B cell (primary cell): ENCODE results near the gene ST6GALNAC3. TPM values are rescaled to one million over a fixed set of nuclear protein-coding genes. Genes with fewer than 3 reads are reported as not detected.

Experiments
- ATAC-seq: fragments of 200-7000 bp; cut with Tn5 transposase; one replicate; pipeline ENCODE4 v1.10.0; 2021; ENCODE audit warnings: low read depth, mild to moderate bottlenecking, moderate number of reproducible peaks, moderate library complexity
- CTCF ChIA-PET: fragments of 350-600 bp; sonication (Branson Sonifier 250); formaldehyde crosslinking; loops from one replicate; lab custom pipeline; 2021; ENCODE audit warnings: antibody characterized with exemption, inconsistent platforms; lab: Charles Lee
- POLR2A ChIA-PET: fragments of 350-600 bp; sonication (Branson Sonifier 250); formaldehyde crosslinking; loops from one replicate; lab custom pipeline; 2021; ENCODE audit warnings: antibody characterized with exemption; lab: Charles Lee
- DNase-seq: peaks from one replicate; pipeline ENCODE4 v3.0.0; 2013
- H2AFZ ChIP-seq: 2 replicates; pipeline ENCODE4 v1.6.1; 2012; ENCODE audit warnings: mild to moderate bottlenecking, low read depth, low read length; ENCODE audit not compliant: insufficient read depth, poor library complexity, severe bottlenecking
- H3K27ac ChIP-seq, 2 donors: 1 replicate in 1 of 2; 2 replicates in 1 of 2; pipeline ENCODE4 v1.5.1; 2012 to 2013; ENCODE audit warnings: low read length in 2 of 2, mild to moderate bottlenecking in 2 of 2, moderate library complexity in 1 of 2
- H3K27me3 ChIP-seq, 4 experiments: fragments of 200-600 bp in 1 of 4; sonication (generic) in 1 of 4; replicated peaks in 1 of 4; 1 replicate in 2 of 4; 2 replicates in 2 of 4; pipeline versions ENCODE4 v1.6.1 to v1.7.0; 2013 to 2016; ENCODE audit warnings: low read length in 3 of 4, mild to moderate bottlenecking in 2 of 4, mixed read lengths in 1 of 4, moderate library complexity in 1 of 4; ENCODE audit not compliant: insufficient read depth in 4 of 4, control insufficient read depth in 3 of 4; ENCODE audit errors: control extremely low read depth in 1 of 4
- H3K36me3 ChIP-seq, 2 experiments: replicated peaks in 1 of 2; 1 replicate in 1 of 2; 2 replicates in 1 of 2; pipeline versions ENCODE4 v1.6.1 to v1.7.1; 2013; ENCODE audit warnings: low read length in 1 of 2; ENCODE audit not compliant: insufficient read depth in 2 of 2, control insufficient read depth in 1 of 2; ENCODE audit errors: control extremely low read depth in 1 of 2, extremely low read depth in 1 of 2
- H3K4me1 ChIP-seq, 2 donors: fragments of 200-600 bp in 1 of 2; sonication (generic) in 1 of 2; 1 replicate in 1 of 2; 2 replicates in 1 of 2; pipeline versions ENCODE4 v1.5.1 to v1.6.1; 2013 to 2017; ENCODE audit warnings: low read length in 2 of 2; ENCODE audit not compliant: control insufficient read depth in 2 of 2, insufficient read depth in 2 of 2
- H3K4me2 ChIP-seq: replicated peaks from 2 replicates; pipeline ENCODE3; 2012; ENCODE audit warnings: mild to moderate bottlenecking, low read depth, low read length; ENCODE audit not compliant: poor library complexity, severe bottlenecking
- H3K4me3 ChIP-seq, 5 experiments: fragments of 200-600 bp in 1 of 5; sonication (generic) in 1 of 5; 1 replicate in 3 of 5; 2 replicates in 2 of 5; pipeline versions ENCODE4 v1.5.1 to v1.7.0; 2011 to 2016; ENCODE audit warnings: low read length in 4 of 5, mild to moderate bottlenecking in 4 of 5, low read depth in 2 of 5, control low read depth in 1 of 5, moderate library complexity in 1 of 5; ENCODE audit not compliant: insufficient read depth in 1 of 5; ENCODE audit errors: control extremely low read depth in 1 of 5, extremely low read depth in 1 of 5
- H3K79me2 ChIP-seq: fragments of 200-600 bp; sonication (generic); one replicate; pipeline ENCODE4 v1.6.0; 2016; ENCODE audit warnings: low read length; ENCODE audit not compliant: control insufficient read depth, insufficient read depth
- H3K9ac ChIP-seq: fragments of 200-600 bp; sonication (generic); 2 replicates; pipeline ENCODE4 v1.6.1; 2017; ENCODE audit warnings: mild to moderate bottlenecking, low read length, moderate library complexity
- H3K9me3 ChIP-seq, 3 donors: one replicate each; pipeline versions ENCODE4 v1.6.1 to v1.7.1; 2013; ENCODE audit warnings: low read length in 2 of 3; ENCODE audit not compliant: control insufficient read depth in 2 of 3, insufficient read depth in 1 of 3; ENCODE audit errors: control extremely low read depth in 1 of 3
- H4K20me1 ChIP-seq: 2 replicates; pipeline ENCODE4 v1.6.0; 2012; ENCODE audit warnings: mild to moderate bottlenecking, low read length; ENCODE audit not compliant: insufficient read depth, control insufficient read depth, poor library complexity, severe bottlenecking
- H3K27ac Mint-ChIP-seq: one replicate; pipeline ENCODE4 v1.8.0; 2021; ENCODE audit warnings: mixed read lengths
- H3K27me3 Mint-ChIP-seq: one replicate; pipeline ENCODE4 v1.8.0; 2021; ENCODE audit warnings: mixed read lengths
- H3K4me1 Mint-ChIP-seq: one replicate; pipeline ENCODE4 v1.8.0; 2021; ENCODE audit warnings: mixed read lengths
- H3K4me3 Mint-ChIP-seq: one replicate; pipeline ENCODE4 v1.8.0; 2021; ENCODE audit warnings: mixed read lengths
- H3K9me3 Mint-ChIP-seq: one replicate; pipeline ENCODE4 v1.8.0; 2022; ENCODE audit warnings: mixed read lengths; ENCODE audit not compliant: insufficient read depth
- EZH2 ChIP-seq: IDR thresholded peaks from 2 replicates; pipeline ENCODE4 v1.6.1; 2012; ENCODE audit warnings: borderline replicate concordance, low read depth, mild to moderate bottlenecking, moderate library complexity, low read length; ENCODE audit not compliant: insufficient read depth, poor library complexity, severe bottlenecking
- WGBS: methylation state at CpG from one replicate; pipeline ENCODE4 v1.1.5; 2013; ENCODE audit warnings: missing lambda C conversion rate; ENCODE audit not compliant: insufficient coverage; 5-methylcytosine and 5-hydroxymethylcytosine counted together
- intact Hi-C: fragments of 100-400 bp; cut with micrococcal nuclease; formaldehyde crosslinking; loops from one replicate; pipeline ENCODE4 v1.10.0; 2022
- polyA plus RNA-seq: library from polyadenylated mRNA; depleted of rRNA; stranded (reverse); fragments of >200 nt; gene quantifications from 2 replicates; pipeline ENCODE4 v1.2.3, GENCODE V29; 2012
- total RNA-seq, 2 donors: library from RNA; stranded (reverse); fragments of 120-200 nt in 1 of 2; gene quantifications; 1 replicate in 1 of 2; 2 replicates in 1 of 2; pipeline versions ENCODE4 v1.2.3 to v1.2.4, GENCODE V29; 2013 to 2022
- TF ChIP-seq, protein P1 (sequence below): fragments of 200-600 bp; IDR thresholded peaks from one replicate; pipeline ENCODE4 v1.8.0; 2022; ENCODE audit warnings: antibody characterized with exemption, mild to moderate bottlenecking

ST6GALNAC3 gene
- total and polyA plus RNA-seq, 2 donors (not counting 1 experiment from before 2014, with no cell fraction given) = 3.0 to 17.3 TPM

DNA sequence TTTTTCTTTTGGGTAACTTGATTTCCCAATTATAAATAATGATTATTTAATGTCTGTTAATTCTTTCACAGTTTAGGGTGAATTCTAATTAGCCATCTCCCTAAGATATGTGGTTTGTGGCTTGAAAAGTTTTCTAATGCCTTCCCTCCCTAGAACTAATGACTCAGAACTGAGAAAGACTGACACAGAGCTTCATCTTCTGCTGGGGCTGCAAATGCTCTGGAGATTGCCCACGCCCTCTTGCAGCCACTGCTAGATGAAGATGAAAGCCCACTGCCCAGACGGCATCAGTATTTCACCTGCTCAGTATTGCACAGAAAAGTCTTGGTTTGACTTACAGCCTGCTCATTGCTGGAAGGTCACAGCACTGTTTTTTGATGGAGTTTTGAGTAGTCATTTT, 101.5 kb downstream of the ST6GALNAC3 start:
- Mint-ChIP-seq H3K9me3 (peaks cover 4% of the 10 kb centered on the region), H3K4me3 (no peak overlapping the region), H3K27me3 (no peaks in the 10 kb centered on the region), H3K4me1 (peaks cover 18% of the 10 kb centered on the region), H3K27ac (no peak overlapping the region)
- no peak overlapping the region for H3K4me3 ChIP-seq
- WGBS = 73% methylated on average over 2 of the region's 2 CpGs
- no peaks in the 10 kb centered on the region for H3K27me3 ChIP-seq
- no peak overlapping the region for H3K9ac ChIP-seq
- POLR2A ChIA-PET = no interaction called here
- intact Hi-C loops = no loop called here
- H2AFZ ChIP-seq = no peak overlapping the region
- no peaks in the 10 kb centered on the region for H4K20me1 ChIP-seq
- CTCF ChIA-PET = no interaction called here
- H3K9me3 ChIP-seq = peaks cover 0 to 1% (median 0%) of the 10 kb centered on the region in 3 donors
- no peaks in the 10 kb centered on the region for H3K79me2 ChIP-seq
- no peak overlapping the region for H3K27ac ChIP-seq
- H3K4me2 ChIP-seq = no peak overlapping the region
- no peak for TF ChIP-seq EZH2
- TF ChIP-seq, protein P1, sequence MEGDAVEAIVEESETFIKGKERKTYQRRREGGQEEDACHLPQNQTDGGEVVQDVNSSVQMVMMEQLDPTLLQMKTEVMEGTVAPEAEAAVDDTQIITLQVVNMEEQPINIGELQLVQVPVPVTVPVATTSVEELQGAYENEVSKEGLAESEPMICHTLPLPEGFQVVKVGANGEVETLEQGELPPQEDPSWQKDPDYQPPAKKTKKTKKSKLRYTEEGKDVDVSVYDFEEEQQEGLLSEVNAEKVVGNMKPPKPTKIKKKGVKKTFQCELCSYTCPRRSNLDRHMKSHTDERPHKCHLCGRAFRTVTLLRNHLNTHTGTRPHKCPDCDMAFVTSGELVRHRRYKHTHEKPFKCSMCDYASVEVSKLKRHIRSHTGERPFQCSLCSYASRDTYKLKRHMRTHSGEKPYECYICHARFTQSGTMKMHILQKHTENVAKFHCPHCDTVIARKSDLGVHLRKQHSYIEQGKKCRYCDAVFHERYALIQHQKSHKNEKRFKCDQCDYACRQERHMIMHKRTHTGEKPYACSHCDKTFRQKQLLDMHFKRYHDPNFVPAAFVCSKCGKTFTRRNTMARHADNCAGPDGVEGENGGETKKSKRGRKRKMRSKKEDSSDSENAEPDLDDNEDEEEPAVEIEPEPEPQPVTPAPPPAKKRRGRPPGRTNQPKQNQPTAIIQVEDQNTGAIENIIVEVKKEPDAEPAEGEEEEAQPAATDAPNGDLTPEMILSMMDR = no peak
- no peak for DNase-seq
- peaks cover 0 to 6% of the 10 kb centered on the region in 2 donors for H3K4me1 ChIP-seq
- H3K36me3 ChIP-seq = no peaks in the 10 kb centered on the region
- ATAC-seq = no peak

DNA sequence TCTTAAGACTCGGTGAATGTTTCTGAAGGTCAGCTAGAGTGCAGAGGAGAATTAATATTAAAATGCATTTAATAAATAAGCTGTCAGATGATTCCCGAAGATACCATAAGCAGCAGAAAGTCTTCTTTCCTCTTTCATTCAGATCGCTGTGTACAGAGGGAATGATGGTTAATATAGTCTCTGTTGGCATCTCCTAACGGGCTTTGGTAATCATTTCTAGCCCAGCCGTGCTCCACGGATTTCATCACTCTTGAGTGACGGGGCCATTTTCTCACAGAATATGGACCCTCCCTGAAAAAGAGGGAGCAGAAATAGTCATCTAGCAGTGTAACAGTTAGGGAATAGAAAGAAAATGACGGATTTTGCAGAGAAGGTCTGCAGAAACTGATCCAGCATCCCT, 103.1 kb downstream of the ST6GALNAC3 start:
- 90% methylated on average over 5 of the region's 8 CpGs for WGBS
- Histone ChIP-seq H3K4me2 (no peak overlapping the region), H3K9me3 (no peaks in the 10 kb centered on the region), H4K20me1 (no peaks in the 10 kb centered on the region), H3K79me2 (no peaks in the 10 kb centered on the region), H2AFZ (no peak overlapping the region), H3K4me3 (no peak overlapping the region), H3K27ac (no peak overlapping the region), H3K27me3 (no peaks in the 10 kb centered on the region), H3K36me3 (no peaks in the 10 kb centered on the region), H3K4me1 (peaks cover 0 to 6% of the 10 kb centered on the region in 2 donors), H3K9ac (no peak overlapping the region)
- no peak overlapping the region for H3K27ac Mint-ChIP-seq
- H3K27me3 Mint-ChIP-seq = no peaks in the 10 kb centered on the region
- intact Hi-C loops = no loop called here
- TF ChIP-seq, protein P1 = no peak
- TF ChIP-seq EZH2 = no peak
- no peak overlapping the region for H3K4me3 Mint-ChIP-seq
- ChIA-PET CTCF (no interaction called here), POLR2A (no interaction called here)
- DNase-seq = no peak
- H3K9me3 Mint-ChIP-seq = no peaks in the 10 kb centered on the region
- peaks cover 9% of the 10 kb centered on the region for H3K4me1 Mint-ChIP-seq
- no peak for ATAC-seq
